PC-3 (cell line): ENCODE measurements around the gene ERGIC1. TPM values are rescaled to one million over a fixed set of nuclear protein-coding genes. Genes with fewer than 3 reads are reported as not detected.

Experiments
- ATAC-seq: fragments of 200-7000 bp; cut with Tn5 transposase; 2 replicates; pipeline ENCODE4 v1.9.1; 2020; ENCODE audit warnings: mild to moderate bottlenecking, moderate library complexity
- BruUV-seq: library from RNA; stranded (reverse); fragments of 400-500 nt; replicated peaks from 2 replicates; lab custom pipeline; 2021; lab: Mats Ljungman, UMichigan
- CTCF ChIA-PET: fragments of 300-600 bp; sonication (Branson Sonifier 250); formaldehyde crosslinking; loops from one replicate; lab custom pipeline; 2022; ENCODE audit warnings: antibody characterized with exemption; lab: Charles Lee
- POLR2A ChIA-PET: fragments of 300-600 bp; sonication (Branson Sonifier 250); formaldehyde crosslinking; loops from one replicate; lab custom pipeline; 2022; ENCODE audit warnings: antibody characterized with exemption; ENCODE audit not compliant: unreplicated experiment; lab: Charles Lee
- DNase-seq: peaks from one replicate; pipeline ENCODE4 v3.0.0-alpha.2; 2015
- H2AFZ ChIP-seq: fragments of 300-600 bp; sonication (generic); 2 replicates; pipeline ENCODE4 v1.6.0; 2016; ENCODE audit warnings: antibody characterized with exemption, low read length
- H3F3A ChIP-seq: fragments of 300-600 bp; sonication (generic); one replicate; pipeline ENCODE4 v1.6.0; 2017; ENCODE audit warnings: antibody characterized with exemption, low read length, control low read depth, mild to moderate bottlenecking; ENCODE audit not compliant: unreplicated experiment
- H3K27ac ChIP-seq: fragments of 300-600 bp; sonication (generic); 2 replicates; pipeline ENCODE4 v1.5.1; 2016; ENCODE audit warnings: mild to moderate bottlenecking, low read length
- H3K27me3 ChIP-seq: fragments of 300-600 bp; sonication (generic); 2 replicates; pipeline ENCODE4 v1.6.1; 2016; ENCODE audit warnings: low read length, mixed read lengths
- H3K36me3 ChIP-seq: fragments of 300-600 bp; sonication (generic); 2 replicates; pipeline ENCODE4 v1.6.1; 2016; ENCODE audit warnings: low read depth, mixed run types, low read length, mixed read lengths
- H3K4me1 ChIP-seq: fragments of 300-600 bp; sonication (generic); 2 replicates; pipeline ENCODE4 v1.5.1; 2016; ENCODE audit warnings: low read length; ENCODE audit not compliant: insufficient read depth
- H3K4me2 ChIP-seq: fragments of 300-600 bp; sonication (generic); 2 replicates; pipeline ENCODE4 v1.6.0; 2016; ENCODE audit warnings: low read length
- H3K4me3 ChIP-seq: fragments of 300-600 bp; sonication (generic); 2 replicates; pipeline ENCODE4 v1.5.1; 2016; ENCODE audit warnings: mild to moderate bottlenecking, low read length, mixed read lengths
- H3K79me2 ChIP-seq: fragments of 300-600 bp; sonication (generic); 2 replicates; pipeline ENCODE4 v1.6.1; 2017; ENCODE audit warnings: low read length, mixed read lengths
- H3K9ac ChIP-seq: fragments of 300-600 bp; sonication (generic); 2 replicates; pipeline ENCODE4 v1.6.0; 2016; ENCODE audit warnings: mild to moderate bottlenecking, low read length
- H3K9me2 ChIP-seq: fragments of 300-600 bp; sonication (generic); replicated peaks from 2 replicates; pipeline ENCODE4 v1.6.1; 2016; ENCODE audit warnings: mixed run types, low read length, mixed read lengths
- H3K9me3 ChIP-seq: fragments of 300-600 bp; sonication (generic); 2 replicates; pipeline ENCODE4 v1.6.1; 2016; ENCODE audit warnings: low read length, mixed read lengths
- H4K20me1 ChIP-seq: fragments of 300-600 bp; sonication (generic); 2 replicates; pipeline ENCODE4 v1.6.1; 2016; ENCODE audit warnings: low read length, mixed read lengths
- CTCF ChIP-seq: fragments of 300-600 bp; sonication (generic); conservative IDR thresholded peaks from 2 replicates; pipeline ENCODE4 v1.5.1; 2017; ENCODE audit warnings: antibody characterized with exemption, low read depth, mild to moderate bottlenecking, low read length
- EZH2 ChIP-seq: fragments of 300-600 bp; sonication (generic); IDR thresholded peaks from one replicate; pipeline ENCODE4 v1.6.1; 2017; ENCODE audit warnings: antibody characterized with exemption, mild to moderate bottlenecking, low read length; ENCODE audit not compliant: unreplicated experiment
- EZH2phosphoT487 ChIP-seq: fragments of 300-600 bp; sonication (generic); IDR thresholded peaks from 2 replicates; pipeline ENCODE4 v1.6.1; 2018; ENCODE audit warnings: mild to moderate bottlenecking, antibody characterized with exemption, low read length, borderline replicate concordance
- intact Hi-C: fragments of 100-400 bp; cut with micrococcal nuclease; formaldehyde crosslinking; loops from 2 replicates; pipeline ENCODE4 v1.9.0; 2023
- total RNA-seq: library from RNA; depleted of rRNA; stranded (reverse); fragments of >200 nt; gene quantifications from 2 replicates; pipeline ENCODE4 v1.2.3, GENCODE V29; 2014; rRNA removed

ERGIC1 gene
- total RNA-seq, 1 experiment from 2014 or later: 148 TPM

- Histone ChIP-seq H3K9ac (no peak overlapping the region), H3K27me3 (no peaks in the 10 kb centered on the region), H3K4me3 (no peak overlapping the region), H3K36me3 (peaks cover 10% of the 10 kb centered on the region), H4K20me1 (peaks cover 5% of the 10 kb centered on the region; the same call in 1 of the 2 replicates), H3K4me2 (no peak overlapping the region), H3K27ac (no peak overlapping the region), H3K79me2 (peaks cover 96% of the 10 kb centered on the region), H3K9me3 (no peaks in the 10 kb centered on the region), H3K9me2 (no peaks in the 10 kb centered on the region), H3K4me1 (no peaks in the 10 kb centered on the region), H2AFZ (no peak overlapping the region), H3F3A (no peaks in the 10 kb centered on the region)
- CTCF ChIA-PET: no interaction called here
- ATAC-seq (no peak), DNase-seq (no peak)
- BruUV-seq: no TSS peak
- TF ChIP-seq CTCF: no peak
- no peak for TF ChIP-seq EZH2
- TF ChIP-seq EZH2phosphoT487: no peak
- intact Hi-C loops: no loop called here
- POLR2A ChIA-PET: no interaction called here
Measured at GRCh38 chr5:173001229-173001841, 167.3 kb downstream of the ERGIC1 start.

Other genes starting within 250 kb of the ERGIC1 start
- 0.95 and 2.5 TPM in 2 replicates for gene NEURL1B, start 193.0 kb upstream of the ERGIC1 start, total RNA-seq
- gene DUSP1, start 63.1 kb upstream of the ERGIC1 start, total RNA-seq: 522 and 586 TPM in 2 replicates
- gene RPL26L1, start 125.2 kb downstream of the ERGIC1 start, total RNA-seq: 73.9 and 93.1 TPM in 2 replicates
- 154 and 162 TPM in 2 replicates for gene ATP6V0E1, start 149.5 kb downstream of the ERGIC1 start, total RNA-seq
- 2.0 and 4.9 TPM in 2 replicates for gene CREBRF, start 222.1 kb downstream of the ERGIC1 start, total RNA-seq